ENCODE measurements around the gene SLC52A1.

Gene SLC52A1

DNA sequence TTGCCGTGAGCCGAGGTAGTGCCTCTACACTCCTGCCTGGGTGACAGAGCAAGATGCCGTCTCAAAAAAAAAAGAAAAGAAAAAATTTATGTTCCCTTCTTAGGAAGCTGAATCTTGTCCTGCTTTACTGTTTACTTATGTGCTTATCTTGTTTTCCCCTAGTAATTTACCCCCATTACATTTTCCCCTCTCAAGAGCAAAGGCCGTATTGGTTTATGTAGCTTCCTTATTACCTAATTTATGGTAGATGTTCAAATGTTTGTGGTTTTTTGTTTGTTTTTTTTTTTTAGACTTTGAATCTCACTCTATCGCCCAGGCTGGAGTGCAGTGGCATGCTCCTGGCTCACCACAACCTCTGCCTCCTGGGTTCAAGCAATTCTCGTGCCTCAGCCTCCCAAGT, 10.3 kb upstream of the SLC52A1 start:
- no peak for TF ChIP-seq EZH2phosphoT487 (IDR thresholded peaks at IDR 0.05; ENCODE audit: borderline replicate concordance, low read length)
- TF ChIP-seq, protein P1, sequence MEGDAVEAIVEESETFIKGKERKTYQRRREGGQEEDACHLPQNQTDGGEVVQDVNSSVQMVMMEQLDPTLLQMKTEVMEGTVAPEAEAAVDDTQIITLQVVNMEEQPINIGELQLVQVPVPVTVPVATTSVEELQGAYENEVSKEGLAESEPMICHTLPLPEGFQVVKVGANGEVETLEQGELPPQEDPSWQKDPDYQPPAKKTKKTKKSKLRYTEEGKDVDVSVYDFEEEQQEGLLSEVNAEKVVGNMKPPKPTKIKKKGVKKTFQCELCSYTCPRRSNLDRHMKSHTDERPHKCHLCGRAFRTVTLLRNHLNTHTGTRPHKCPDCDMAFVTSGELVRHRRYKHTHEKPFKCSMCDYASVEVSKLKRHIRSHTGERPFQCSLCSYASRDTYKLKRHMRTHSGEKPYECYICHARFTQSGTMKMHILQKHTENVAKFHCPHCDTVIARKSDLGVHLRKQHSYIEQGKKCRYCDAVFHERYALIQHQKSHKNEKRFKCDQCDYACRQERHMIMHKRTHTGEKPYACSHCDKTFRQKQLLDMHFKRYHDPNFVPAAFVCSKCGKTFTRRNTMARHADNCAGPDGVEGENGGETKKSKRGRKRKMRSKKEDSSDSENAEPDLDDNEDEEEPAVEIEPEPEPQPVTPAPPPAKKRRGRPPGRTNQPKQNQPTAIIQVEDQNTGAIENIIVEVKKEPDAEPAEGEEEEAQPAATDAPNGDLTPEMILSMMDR (IDR thresholded peaks at IDR 0.05; ENCODE audit: low read depth, low read length, poor library complexity, severe bottlenecking) = no peak
- Histone ChIP-seq H3K36me3 (ENCODE audit: control insufficient read depth, low read length) (no peaks in the 10 kb centered on the region), H3K4me1 (ENCODE audit: control insufficient read depth, low read length) (peaks cover 40% of the 10 kb centered on the region), H3K27me3 (ENCODE audit: control insufficient read depth, low read length) (no peaks in the 10 kb centered on the region), H3K4me2 (ENCODE audit: low read length) (no peak overlapping the region), H3K9me3 (ENCODE audit: control insufficient read depth, insufficient read depth, low read length) (no peaks in the 10 kb centered on the region), H3K27ac (ENCODE audit: low read depth, low read length) (no peak overlapping the region), H3K79me2 (ENCODE audit: control insufficient read depth, low read length) (no peaks in the 10 kb centered on the region), H3K4me3 (ENCODE audit: low read length) (no peak overlapping the region), H3F3A (ENCODE audit: control insufficient read depth, insufficient read depth) (peaks cover 6% of the 10 kb centered on the region), H3K9me2 (replicated peaks; ENCODE audit: control insufficient read depth, low read length) (no peaks in the 10 kb centered on the region), H4K20me1 (ENCODE audit: control insufficient read depth, insufficient read depth, low read depth, low read length) (no peaks in the 10 kb centered on the region)

DNA sequence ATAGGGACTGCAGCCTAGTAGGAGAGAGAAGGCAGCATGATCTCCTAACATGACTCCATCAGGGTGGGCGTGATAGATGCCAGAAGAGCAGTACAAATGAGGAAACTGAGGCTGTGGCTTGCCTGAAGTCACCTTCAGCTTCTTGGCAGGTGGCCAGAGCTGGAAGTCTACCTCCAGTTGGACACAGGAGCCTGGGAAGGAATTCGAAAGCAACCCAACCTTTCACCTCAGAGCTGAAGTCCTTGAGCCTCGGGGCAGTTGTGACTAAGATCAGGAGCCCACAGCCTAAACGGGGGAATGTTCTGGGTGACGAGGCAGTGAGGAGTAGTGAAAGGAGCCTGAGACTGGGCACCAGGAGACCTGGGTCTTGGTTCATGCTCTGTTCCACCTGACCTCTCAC, 9.4 kb upstream of the SLC52A1 start:
- Histone ChIP-seq H3K4me3 (ENCODE audit: low read length) (no peak overlapping the region), H4K20me1 (ENCODE audit: control insufficient read depth, insufficient read depth, low read depth, low read length) (no peaks in the 10 kb centered on the region), H3K27me3 (ENCODE audit: control insufficient read depth, low read length) (no peaks in the 10 kb centered on the region), H3F3A (ENCODE audit: control insufficient read depth, insufficient read depth) (peaks cover 6% of the 10 kb centered on the region), H3K4me1 (ENCODE audit: control insufficient read depth, low read length) (peaks cover 31% of the 10 kb centered on the region), H3K36me3 (ENCODE audit: control insufficient read depth, low read length) (no peaks in the 10 kb centered on the region), H3K79me2 (ENCODE audit: control insufficient read depth, low read length) (no peaks in the 10 kb centered on the region), H3K9me3 (ENCODE audit: control insufficient read depth, insufficient read depth, low read length) (no peaks in the 10 kb centered on the region), H3K9me2 (replicated peaks; ENCODE audit: control insufficient read depth, low read length) (no peaks in the 10 kb centered on the region), H3K27ac (ENCODE audit: low read depth, low read length) (no peak overlapping the region), H3K4me2 (ENCODE audit: low read length) (no peak overlapping the region)
- TF ChIP-seq, protein P1 (IDR thresholded peaks at IDR 0.05; ENCODE audit: low read depth, low read length, poor library complexity, severe bottlenecking) = no peak
- no peak for TF ChIP-seq EZH2phosphoT487 (IDR thresholded peaks at IDR 0.05; ENCODE audit: borderline replicate concordance, low read length)

DNA sequence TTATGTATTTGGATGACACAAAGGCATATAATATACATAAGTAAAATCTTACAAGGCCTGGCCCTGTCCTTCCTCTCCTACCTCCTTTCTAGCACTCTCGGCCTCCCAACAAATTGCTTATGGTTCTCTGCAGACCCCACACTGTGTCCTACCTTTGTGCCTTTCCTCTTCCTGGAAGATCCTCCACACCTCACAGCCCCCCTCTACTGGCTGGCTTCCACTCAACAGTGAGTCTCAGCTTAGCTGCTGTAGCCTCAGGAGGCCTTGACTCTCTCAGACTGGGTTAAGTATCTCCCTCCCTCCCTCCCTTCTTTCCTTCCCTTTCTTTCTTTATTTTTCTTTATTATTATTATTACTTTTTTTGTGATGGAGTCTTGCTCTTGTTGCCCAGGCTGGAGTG, 8.3 kb upstream of the SLC52A1 start:
- TF ChIP-seq EZH2phosphoT487 (IDR thresholded peaks at IDR 0.05; ENCODE audit: borderline replicate concordance, low read length) = no peak
- TF ChIP-seq, protein P1 (IDR thresholded peaks at IDR 0.05; ENCODE audit: low read depth, low read length, poor library complexity, severe bottlenecking) = no peak

More for the DNA sequence above, 8.3 kb upstream of the SLC52A1 start:
- H3F3A ChIP-seq (ENCODE audit: control insufficient read depth, insufficient read depth) = no peaks in the 10 kb centered on the region
- no peak overlapping the region for H3K4me3 ChIP-seq (ENCODE audit: low read length)
- H3K9me2 ChIP-seq (replicated peaks; ENCODE audit: control insufficient read depth, low read length) = no peaks in the 10 kb centered on the region
- H3K27me3 ChIP-seq (ENCODE audit: control insufficient read depth, low read length) = no peaks in the 10 kb centered on the region
- H3K27ac ChIP-seq (ENCODE audit: low read depth, low read length) = no peak overlapping the region
- no peaks in the 10 kb centered on the region for H3K79me2 ChIP-seq (ENCODE audit: control insufficient read depth, low read length)
- peaks cover 20% of the 10 kb centered on the region for H3K4me1 ChIP-seq (ENCODE audit: control insufficient read depth, low read length)
- H3K4me2 ChIP-seq (ENCODE audit: low read length) = no peak overlapping the region
- no peaks in the 10 kb centered on the region for H3K9me3 ChIP-seq (ENCODE audit: control insufficient read depth, insufficient read depth, low read length)
- no peaks in the 10 kb centered on the region for H4K20me1 ChIP-seq (ENCODE audit: control insufficient read depth, insufficient read depth, low read depth, low read length)
- no peaks in the 10 kb centered on the region for H3K36me3 ChIP-seq (ENCODE audit: control insufficient read depth, low read length)
